Measurements from ENCODE around the gene TMEM82.

The TMEM82 gene

DNA sequence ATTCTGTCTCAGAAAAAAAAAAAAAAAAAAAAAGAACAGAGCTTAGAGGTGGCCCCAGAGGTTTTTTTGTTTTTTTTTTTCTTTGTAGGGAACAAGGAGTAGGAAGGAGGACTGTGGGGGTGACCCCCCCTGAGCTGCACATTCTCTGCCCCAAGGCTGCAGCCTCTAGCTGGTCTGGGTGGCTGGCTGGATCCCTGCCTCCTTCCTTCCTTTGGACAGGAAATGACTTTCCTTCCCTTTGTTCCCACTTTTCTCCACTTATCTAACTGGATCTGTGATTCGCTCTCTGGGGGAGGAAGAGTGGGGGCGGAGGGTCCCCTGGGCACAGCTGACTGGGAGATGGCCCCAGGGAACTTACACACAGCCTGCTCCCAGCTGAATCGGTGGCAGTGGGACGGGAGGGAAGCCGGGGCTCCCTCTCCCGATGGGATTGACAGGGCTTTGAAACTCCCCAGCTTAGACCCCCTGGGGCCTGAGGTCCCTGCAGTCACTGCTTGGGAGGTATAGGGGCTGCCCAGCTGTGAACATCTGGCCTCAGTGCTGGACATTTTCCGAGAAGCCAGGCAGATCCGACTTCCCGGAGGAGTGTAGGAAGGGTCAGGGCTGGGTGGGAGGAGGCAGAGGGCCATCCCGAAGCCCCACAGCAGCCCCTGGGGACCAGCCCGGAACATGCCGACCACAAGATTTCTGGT lies 18.4 kb downstream of the TMEM82 start:
- H3K36me3 ChIP-seq (replicated peaks; ENCODE audit: low read depth, low read length), result no peaks in the 10 kb centered on the region
- no peak overlapping the region for H3K4me2 ChIP-seq (ENCODE audit: low read length)
- H3K27ac ChIP-seq (ENCODE audit: low read length), result no peak overlapping the region
- no peak overlapping the region for H3K9ac ChIP-seq (ENCODE audit: low read length)
- H3K9me3 ChIP-seq (ENCODE audit: insufficient read depth, low read length), result no peaks in the 10 kb centered on the region
- no peak overlapping the region for H3K4me3 ChIP-seq (ENCODE audit: low read length)
- no peaks in the 10 kb centered on the region for H3K79me2 ChIP-seq (ENCODE audit: low read length)
- TF ChIP-seq, protein P1, sequence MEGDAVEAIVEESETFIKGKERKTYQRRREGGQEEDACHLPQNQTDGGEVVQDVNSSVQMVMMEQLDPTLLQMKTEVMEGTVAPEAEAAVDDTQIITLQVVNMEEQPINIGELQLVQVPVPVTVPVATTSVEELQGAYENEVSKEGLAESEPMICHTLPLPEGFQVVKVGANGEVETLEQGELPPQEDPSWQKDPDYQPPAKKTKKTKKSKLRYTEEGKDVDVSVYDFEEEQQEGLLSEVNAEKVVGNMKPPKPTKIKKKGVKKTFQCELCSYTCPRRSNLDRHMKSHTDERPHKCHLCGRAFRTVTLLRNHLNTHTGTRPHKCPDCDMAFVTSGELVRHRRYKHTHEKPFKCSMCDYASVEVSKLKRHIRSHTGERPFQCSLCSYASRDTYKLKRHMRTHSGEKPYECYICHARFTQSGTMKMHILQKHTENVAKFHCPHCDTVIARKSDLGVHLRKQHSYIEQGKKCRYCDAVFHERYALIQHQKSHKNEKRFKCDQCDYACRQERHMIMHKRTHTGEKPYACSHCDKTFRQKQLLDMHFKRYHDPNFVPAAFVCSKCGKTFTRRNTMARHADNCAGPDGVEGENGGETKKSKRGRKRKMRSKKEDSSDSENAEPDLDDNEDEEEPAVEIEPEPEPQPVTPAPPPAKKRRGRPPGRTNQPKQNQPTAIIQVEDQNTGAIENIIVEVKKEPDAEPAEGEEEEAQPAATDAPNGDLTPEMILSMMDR (IDR thresholded peaks at IDR 0.05; ENCODE audit: low read depth, low read length), result no peak
- TF ChIP-seq EZH2phosphoT487 (IDR thresholded peaks at IDR 0.05; ENCODE audit: low read depth), result no peak
- peaks cover 5% of the 10 kb centered on the region; the same call in 1 of the 2 replicates for H3K27me3 ChIP-seq (ENCODE audit: low read depth, low read length)
- H3K4me1 ChIP-seq (ENCODE audit: low read length), result peaks cover 2% of the 10 kb centered on the region; the same call in 1 of the 2 replicates
- no peaks in the 10 kb centered on the region for H4K20me1 ChIP-seq (ENCODE audit: insufficient read depth, low read length)
- H2AFZ ChIP-seq (ENCODE audit: low read depth, low read length), result no peak overlapping the region

DNA sequence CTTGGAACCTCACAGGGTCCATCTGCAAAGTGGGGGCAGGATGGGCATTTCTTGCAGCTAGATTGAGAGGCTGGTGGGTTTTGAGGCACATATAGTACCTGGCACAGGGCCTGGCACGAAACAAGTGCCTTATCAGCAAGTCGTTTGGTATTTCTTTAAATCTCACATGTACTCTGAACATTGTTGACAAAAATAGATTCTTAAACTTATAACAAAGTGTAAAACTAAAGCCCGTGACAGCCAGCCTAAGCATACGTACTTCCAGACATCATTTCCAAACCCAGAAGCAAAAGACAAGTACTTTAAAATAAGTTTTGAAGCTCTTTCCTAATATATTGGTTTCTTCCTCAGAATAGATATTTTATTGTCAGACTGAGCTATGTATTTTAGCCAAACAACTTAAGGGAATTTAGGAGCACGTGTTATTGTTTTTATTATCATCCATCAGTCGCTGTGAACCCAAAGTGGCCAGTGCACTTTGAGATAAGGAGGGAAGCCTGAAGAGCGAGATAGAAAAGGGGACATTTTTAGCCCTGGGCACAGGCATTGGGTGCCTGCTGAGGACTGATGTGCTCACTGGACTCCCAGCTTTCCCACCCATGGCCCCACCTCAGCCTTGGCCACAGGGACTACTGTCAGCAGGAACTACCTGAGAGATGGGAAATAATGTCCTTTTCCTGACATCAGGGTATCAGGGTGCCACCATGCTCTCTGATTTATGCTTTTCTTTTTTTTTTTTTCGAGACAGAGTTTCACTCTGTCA lies 19.2 kb downstream of the TMEM82 start:
- Histone ChIP-seq H3K36me3 (replicated peaks; ENCODE audit: low read depth, low read length) (no peaks in the 10 kb centered on the region), H3K9me3 (ENCODE audit: insufficient read depth, low read length) (no peaks in the 10 kb centered on the region), H4K20me1 (ENCODE audit: insufficient read depth, low read length) (no peaks in the 10 kb centered on the region), H3K27me3 (ENCODE audit: low read depth, low read length) (peaks cover 5% of the 10 kb centered on the region; the same call in 1 of the 2 replicates), H3K27ac (ENCODE audit: low read length) (no peak overlapping the region), H3K79me2 (ENCODE audit: low read length) (no peaks in the 10 kb centered on the region), H3K9ac (ENCODE audit: low read length) (no peak overlapping the region), H3K4me2 (ENCODE audit: low read length) (no peak overlapping the region), H2AFZ (ENCODE audit: low read depth, low read length) (no peak overlapping the region), H3K4me3 (ENCODE audit: low read length) (no peak overlapping the region), H3K4me1 (ENCODE audit: low read length) (peaks cover 7% of the 10 kb centered on the region; the same call in 1 of the 2 replicates)
- TF ChIP-seq, protein P1 (IDR thresholded peaks at IDR 0.05; ENCODE audit: low read depth, low read length), result no peak
- TF ChIP-seq EZH2phosphoT487 (IDR thresholded peaks at IDR 0.05; ENCODE audit: low read depth), result no peak

DNA sequence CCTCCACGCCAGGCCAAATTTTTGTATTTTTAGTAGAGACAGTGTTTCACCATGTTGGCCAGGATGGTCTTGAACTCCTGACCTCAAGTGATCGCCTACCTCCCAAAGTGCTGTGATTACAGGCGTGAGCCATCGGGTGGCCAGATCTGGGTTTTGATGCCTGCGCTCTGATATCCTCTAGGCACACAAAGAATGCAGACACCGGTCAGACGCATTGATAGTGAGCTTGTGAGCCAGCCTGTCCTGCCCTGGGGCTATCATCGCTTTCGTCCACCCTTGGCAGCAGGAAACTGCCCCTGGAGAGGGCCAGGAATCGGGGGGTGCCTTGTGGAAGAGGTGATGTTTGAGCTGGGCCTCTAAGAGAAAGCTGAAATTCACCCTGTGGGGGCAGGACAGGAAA lies 20.2 kb downstream of the TMEM82 start:
- H3K4me1 ChIP-seq (ENCODE audit: low read length), result peaks cover 7% of the 10 kb centered on the region; the same call in 1 of the 2 replicates

More for the DNA sequence above, 20.2 kb downstream of the TMEM82 start:
- H3K27me3 ChIP-seq (ENCODE audit: low read depth, low read length), result no peaks in the 10 kb centered on the region
- H3K9me3 ChIP-seq (ENCODE audit: insufficient read depth, low read length), result no peaks in the 10 kb centered on the region
- no peak overlapping the region for H3K27ac ChIP-seq (ENCODE audit: low read length)
- H3K4me2 ChIP-seq (ENCODE audit: low read length), result no peak overlapping the region
- TF ChIP-seq, protein P1 (IDR thresholded peaks at IDR 0.05; ENCODE audit: low read depth, low read length), result no peak
- TF ChIP-seq EZH2phosphoT487 (IDR thresholded peaks at IDR 0.05; ENCODE audit: low read depth), result no peak
- H3K4me3 ChIP-seq (ENCODE audit: low read length), result no peak overlapping the region
- no peaks in the 10 kb centered on the region for H4K20me1 ChIP-seq (ENCODE audit: insufficient read depth, low read length)
- H2AFZ ChIP-seq (ENCODE audit: low read depth, low read length), result no peak overlapping the region
- no peak overlapping the region for H3K9ac ChIP-seq (ENCODE audit: low read length)
- H3K36me3 ChIP-seq (replicated peaks; ENCODE audit: low read depth, low read length), result no peaks in the 10 kb centered on the region
- no peaks in the 10 kb centered on the region for H3K79me2 ChIP-seq (ENCODE audit: low read length)
